HEK293T (cell line): Measurements from ENCODE around the gene ARAP1.

Experiments
- CTCF ChIA-PET: fragments of 350-600 bp; formaldehyde crosslinking; extraction: SDS; loops from one replicate; lab custom pipeline; 2021; ENCODE audit warnings: antibody characterized with exemption, inconsistent platforms; lab: Yijun Ruan, JAX
- POLR2A ChIA-PET: fragments of 350-600 bp; formaldehyde crosslinking; extraction: SDS; loops from one replicate; lab custom pipeline; 2020; ENCODE audit warnings: antibody characterized with exemption, inconsistent platforms; lab: Yijun Ruan, JAX
- DNase-seq: peaks from one replicate; pipeline ENCODE4 v3.0.0; 2012; ENCODE audit warnings: mixed read lengths; ENCODE audit errors: extremely low spot score
- ARNT ChIP-seq: fragments of 450-650 bp; IDR thresholded peaks from 2 replicates; pipeline ENCODE4 v1.6.1; 2017; ENCODE audit warnings: mild to moderate bottlenecking
- BHLHE40 ChIP-seq: fragments of 450-650 bp; IDR thresholded peaks from 2 replicates; pipeline ENCODE4 v1.6.1; 2016; ENCODE audit warnings: mild to moderate bottlenecking, moderate library complexity, borderline replicate concordance
- CTBP1 ChIP-seq: fragments of 450-650 bp; IDR thresholded peaks from 2 replicates; pipeline ENCODE4 v1.6.1; 2016; ENCODE audit warnings: borderline replicate concordance
- ELF4 ChIP-seq: fragments of 450-650 bp; IDR thresholded peaks from 2 replicates; pipeline ENCODE4 v1.6.1; 2017; ENCODE audit warnings: antibody characterized with exemption
- FOXA1 ChIP-seq: fragments of 450-650 bp; IDR thresholded peaks from 2 replicates; pipeline ENCODE4 v1.6.1; 2016; ENCODE audit warnings: mild to moderate bottlenecking
- FOXK2 ChIP-seq: fragments of 450-650 bp; IDR thresholded peaks from 2 replicates; pipeline ENCODE4 v1.6.1; 2016; ENCODE audit warnings: mild to moderate bottlenecking
- FOXM1 ChIP-seq: fragments of 450-650 bp; IDR thresholded peaks from 2 replicates; pipeline ENCODE4 v1.6.1; 2017; ENCODE audit warnings: mild to moderate bottlenecking, borderline replicate concordance
- HDGF ChIP-seq: fragments of 450-650 bp; IDR thresholded peaks from 2 replicates; pipeline ENCODE4 v1.6.1; 2017; ENCODE audit warnings: antibody characterized with exemption, borderline replicate concordance
- L3MBTL2 ChIP-seq: fragments of 450-650 bp; conservative IDR thresholded peaks from 2 replicates; pipeline ENCODE4 v1.6.1; 2016; ENCODE audit warnings: mild to moderate bottlenecking
- LEF1 ChIP-seq: fragments of 450-650 bp; IDR thresholded peaks from 2 replicates; pipeline ENCODE4 v1.6.1; 2017; ENCODE audit warnings: mild to moderate bottlenecking, borderline replicate concordance
- NFRKB ChIP-seq: fragments of 450-650 bp; IDR thresholded peaks from 2 replicates; pipeline ENCODE4 v1.6.1; 2016; ENCODE audit warnings: mild to moderate bottlenecking, moderate library complexity
- PKNOX1 ChIP-seq: fragments of 450-650 bp; IDR thresholded peaks from 2 replicates; pipeline ENCODE4 v1.6.1; 2016
- SP1 ChIP-seq: fragments of 450-650 bp; IDR thresholded peaks from 2 replicates; pipeline ENCODE4 v1.6.1; 2017
- SUZ12 ChIP-seq: fragments of 450-650 bp; IDR thresholded peaks from 2 replicates; pipeline ENCODE4 v1.6.1; 2016; ENCODE audit warnings: mild to moderate bottlenecking
- TARDBP ChIP-seq: fragments of 450-650 bp; IDR thresholded peaks from 2 replicates; pipeline ENCODE4 v1.6.1; 2016
- ZNF384 ChIP-seq: fragments of 450-650 bp; IDR thresholded peaks from 2 replicates; pipeline ENCODE4 v1.6.1; 2016

Gene ARAP1

DNA sequence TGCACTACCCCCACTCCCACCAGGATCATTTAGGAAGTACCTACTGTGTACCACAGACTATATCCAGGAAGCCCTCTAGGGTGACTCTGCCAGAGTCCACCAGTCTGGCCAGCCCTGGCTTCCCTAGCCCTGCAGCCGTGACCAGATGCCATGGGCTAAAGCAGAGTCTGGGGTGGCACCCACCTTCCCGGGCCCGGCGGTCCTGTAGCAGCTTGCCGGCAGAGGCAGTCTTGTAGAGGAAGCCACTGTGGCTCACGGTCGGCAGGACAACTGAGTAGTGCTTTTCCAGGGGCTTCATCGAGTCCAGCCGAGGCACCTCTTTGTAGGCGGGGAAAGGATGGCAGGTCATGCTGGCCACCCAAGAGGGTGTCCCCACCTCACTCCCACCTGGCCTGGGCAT, 50.7 kb downstream of the ARAP1 start:
- ChIA-PET CTCF (no interaction called here), POLR2A (no interaction called here)
- TF ChIP-seq NFRKB (no peak), FOXA1 (no peak), ARNT (no peak), BHLHE40 (no peak), L3MBTL2 (no peak), ZNF384 (no peak), TARDBP (no peak), PKNOX1 (no peak), LEF1 (no peak), CTBP1 (no peak), SP1 (no peak), ELF4 (no peak), FOXM1 (no peak), FOXK2 (no peak), HDGF (no peak), SUZ12 (no peak)
- no peak for DNase-seq

- TF ChIP-seq BHLHE40, result no peak
- no peak for TF ChIP-seq NFRKB
- TF ChIP-seq TARDBP, result no peak
- no peak for TF ChIP-seq SP1
- TF ChIP-seq HDGF, result no peak
- TF ChIP-seq CTBP1, result no peak
- TF ChIP-seq LEF1, result no peak
- no peak for TF ChIP-seq ELF4
- no peak for TF ChIP-seq SUZ12
- TF ChIP-seq ZNF384, result no peak
- TF ChIP-seq FOXK2, result no peak
- TF ChIP-seq FOXM1, result no peak
- no peak for TF ChIP-seq ARNT
- TF ChIP-seq PKNOX1, result no peak
- no peak for TF ChIP-seq L3MBTL2
- TF ChIP-seq FOXA1, result no peak
- POLR2A ChIA-PET, result no interaction called here
- CTCF ChIA-PET, result interaction anchor here (0.7 kb wide), 1 partner anchor 16 kb away, joined by 4 read pairs; no protein-coding TSS in a partner anchor
- no peak for DNase-seq
These were observed 52.1 kb downstream of the ARAP1 start for GRCh38 chr11:72700146-72700545.

GRCh38 chr11:72697814-72698213, 54.4 kb downstream of the ARAP1 start:
- DNase-seq, result no peak
- TF ChIP-seq FOXM1, result no peak
- TF ChIP-seq ZNF384, result no peak
- no peak for TF ChIP-seq SUZ12
- TF ChIP-seq ELF4, result no peak
- no peak for TF ChIP-seq FOXK2
- TF ChIP-seq HDGF, result no peak
- TF ChIP-seq NFRKB, result no peak
- TF ChIP-seq LEF1, result no peak
- no peak for TF ChIP-seq L3MBTL2
- no peak for TF ChIP-seq CTBP1
- no peak for TF ChIP-seq SP1
- no peak for TF ChIP-seq FOXA1
- ChIA-PET POLR2A (no interaction called here), CTCF (no interaction called here)

GRCh38 chr11:72696866-72697700, 55.1 kb downstream of the ARAP1 start:
- ChIA-PET CTCF (no interaction called here), POLR2A (no interaction called here)
- DNase-seq, result no peak
- TF ChIP-seq FOXA1 (no peak), CTBP1 (no peak), L3MBTL2 (no peak), SUZ12 (no peak), FOXM1 (no peak), BHLHE40 (no peak), ELF4 (no peak), NFRKB (no peak), LEF1 (no peak), HDGF (no peak), TARDBP (no peak), ZNF384 (no peak), SP1 (no peak), FOXK2 (no peak), ARNT (no peak)

DNA sequence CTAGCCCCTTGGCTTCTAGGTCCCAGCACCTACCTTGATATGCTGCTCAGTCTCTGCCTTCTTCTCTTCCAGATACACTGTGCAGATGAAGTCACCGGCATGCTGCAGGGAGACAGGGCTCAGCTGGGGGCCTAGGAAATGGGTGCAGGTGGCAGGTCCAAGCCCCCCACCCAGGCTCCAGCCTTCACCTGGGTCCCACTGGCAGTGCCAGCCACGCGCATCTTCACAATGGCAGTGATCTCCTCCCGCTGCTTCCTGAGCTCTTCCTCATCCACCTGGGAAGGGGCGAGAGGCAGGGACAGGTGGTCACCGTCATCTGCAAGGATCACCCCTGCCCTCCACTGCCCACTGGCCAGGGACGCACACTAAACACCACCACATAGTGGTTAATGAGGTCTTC, 56.9 kb downstream of the ARAP1 start:
- POLR2A ChIA-PET, result no interaction called here
- CTCF ChIA-PET, result no interaction called here
- no peak for DNase-seq
- no peak for TF ChIP-seq HDGF

DNA sequence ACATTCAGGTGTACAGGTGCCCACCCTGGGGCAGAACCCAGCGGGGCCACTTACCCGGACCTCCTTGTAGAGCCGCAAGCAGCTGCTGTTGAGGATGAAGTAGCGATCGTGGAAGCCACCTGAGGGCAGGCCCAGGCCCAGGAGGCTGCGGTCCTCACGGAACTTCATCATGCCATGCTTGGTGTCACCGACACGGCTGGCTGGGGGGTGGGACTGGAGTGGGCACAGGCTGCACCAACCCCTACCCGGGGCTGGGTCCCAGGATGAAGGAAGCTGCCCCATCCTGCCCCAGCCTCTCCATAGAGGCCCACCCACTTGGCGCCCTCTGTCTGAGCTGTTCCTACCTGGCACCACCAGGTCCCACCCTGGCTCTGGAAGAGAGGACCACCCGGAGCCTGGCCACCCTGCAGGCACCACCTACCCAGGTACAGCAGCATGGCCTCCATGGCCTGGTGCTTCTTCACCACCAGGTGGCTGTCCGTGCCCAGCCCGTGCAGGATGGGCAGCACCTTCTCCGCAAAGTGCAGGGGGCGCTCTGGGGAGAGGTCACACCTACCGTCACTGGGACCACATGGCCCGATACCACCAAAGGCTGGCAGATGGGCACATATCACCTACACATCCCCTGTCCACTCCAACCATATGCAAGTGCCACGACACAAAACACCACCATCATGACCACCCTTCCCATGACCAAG, 58.8 kb downstream of the ARAP1 start:
- CTCF ChIA-PET, result no interaction called here
- TF ChIP-seq SP1 (no peak), ELF4 (no peak), FOXK2 (no peak), NFRKB (no peak), HDGF (no peak), TARDBP (no peak), FOXA1 (no peak), L3MBTL2 (no peak), FOXM1 (no peak), BHLHE40 (no peak), ARNT (no peak), CTBP1 (no peak), SUZ12 (no peak), PKNOX1 (no peak), ZNF384 (no peak), LEF1 (no peak)
- POLR2A ChIA-PET, result no interaction called here

More for the DNA sequence above, 58.8 kb downstream of the ARAP1 start:
- DNase-seq, result no peak
